ENCODE measurements around the gene NUDT6. TPM values are rescaled to one million over a fixed set of nuclear protein-coding genes. Genes with fewer than 3 reads are reported as not detected.
A peak's percentile ranks its signal among the peaks of the same experiment; 100 is the strongest.

NUDT6 gene
- total RNA-seq, 4 donors from 2014 or later = 1.9 to 7.8 (median 4.4) TPM

DNA sequence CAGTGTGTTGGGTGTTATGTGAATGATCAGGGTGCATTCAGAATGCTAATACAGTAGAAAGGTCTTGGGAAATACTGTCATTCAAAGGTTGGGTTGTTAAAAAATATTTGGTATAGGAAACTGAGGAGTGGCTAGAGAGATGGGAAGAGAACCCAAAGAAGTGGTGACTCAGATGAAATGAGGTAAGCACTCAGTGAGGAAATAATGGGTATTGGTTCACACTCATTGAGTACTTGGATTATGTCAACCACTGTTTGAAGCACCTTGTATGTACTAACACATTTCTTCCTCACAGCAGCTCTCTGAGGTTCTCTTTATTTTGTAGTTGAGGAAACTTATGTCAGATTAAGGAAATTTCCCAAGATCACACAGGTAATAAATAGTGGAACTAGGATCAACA, 40.8 kb upstream of the NUDT6 start:
- peak overlapping the region in 1 of 4 donors; percentile 58 for H3K27ac ChIP-seq
- H3K27me3 ChIP-seq = no peaks in the 10 kb centered on the region
- ATAC-seq = no peak
- TF ChIP-seq POLR2AphosphoS5 (IDR thresholded peaks at IDR 0.05) (no peak), POLR2A (IDR thresholded peaks at IDR 0.05) (no peak), CTCF (IDR thresholded peaks at IDR 0.05) (no peak), EP300 (IDR thresholded peaks at IDR 0.05) (no peak)
- H3K4me1 ChIP-seq = peaks cover 0 to 35% (median 3%) of the 10 kb centered on the region in 3 donors
- H3K9me3 ChIP-seq = no peaks in the 10 kb centered on the region
- H3K4me3 ChIP-seq = no peak overlapping the region
- no peaks in the 10 kb centered on the region for H3K36me3 ChIP-seq

DNA sequence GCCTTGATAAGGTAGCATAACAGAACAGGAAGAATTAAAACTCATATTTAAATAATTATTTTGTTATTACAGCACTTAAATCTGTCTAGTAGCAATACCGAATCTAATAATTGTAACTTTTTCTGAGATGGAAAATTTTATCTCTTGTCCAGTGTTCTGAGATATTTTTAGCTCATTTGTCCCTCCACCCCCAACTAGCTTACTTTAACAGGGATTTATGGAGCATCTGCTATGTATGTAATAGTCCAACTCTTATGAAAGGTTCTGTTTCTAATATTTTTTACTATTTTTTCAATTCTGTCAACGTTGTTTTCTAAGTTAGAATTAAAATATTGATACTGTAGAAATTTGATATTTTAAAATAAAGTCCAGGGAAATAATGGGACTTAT, 38.2 kb upstream of the NUDT6 start:
- Histone ChIP-seq H3K9me3 (no peaks in the 10 kb centered on the region), H3K4me3 (no peak overlapping the region), H3K4me1 (peaks cover 0 to 35% (median 3%) of the 10 kb centered on the region in 3 donors), H3K27ac (peak overlapping the region in 3 of 4 donors; percentile 17 to 58 (median 46)), H3K36me3 (no peaks in the 10 kb centered on the region), H3K27me3 (no peaks in the 10 kb centered on the region)
- ATAC-seq = no peak
- TF ChIP-seq POLR2A (IDR thresholded peaks at IDR 0.05) = no peak
- TF ChIP-seq CTCF (IDR thresholded peaks at IDR 0.05) = no peak
- no peak for TF ChIP-seq EP300 (IDR thresholded peaks at IDR 0.05)
- TF ChIP-seq POLR2AphosphoS5 (IDR thresholded peaks at IDR 0.05) = no peak
- WGBS, 2 donors (ENCODE audit: low coverage in 1 of 2) = 10 to 15% methylated on average over 2 of the region's 2 CpGs

- peaks cover 0 to 35% (median 3%) of the 10 kb centered on the region in 3 donors for H3K4me1 ChIP-seq
- H3K36me3 ChIP-seq = no peaks in the 10 kb centered on the region
- H3K27ac ChIP-seq = peak overlapping the region; percentile 17 to 58 (median 40)
- no peaks in the 10 kb centered on the region for H3K9me3 ChIP-seq
- ATAC-seq = no peak
- TF ChIP-seq EP300 (IDR thresholded peaks at IDR 0.05) = no peak
- peak; percentile 21 for TF ChIP-seq POLR2AphosphoS5 (IDR thresholded peaks at IDR 0.05)
- WGBS, 2 donors (ENCODE audit: low coverage in 1 of 2) = 33 to 41% methylated on average over 3 of the region's 3 CpGs
- no peaks in the 10 kb centered on the region for H3K27me3 ChIP-seq
- no peak overlapping the region for H3K4me3 ChIP-seq
Observed at GRCh38 chr4:122959981-122960610, 37.7 kb upstream of the NUDT6 start.

DNA sequence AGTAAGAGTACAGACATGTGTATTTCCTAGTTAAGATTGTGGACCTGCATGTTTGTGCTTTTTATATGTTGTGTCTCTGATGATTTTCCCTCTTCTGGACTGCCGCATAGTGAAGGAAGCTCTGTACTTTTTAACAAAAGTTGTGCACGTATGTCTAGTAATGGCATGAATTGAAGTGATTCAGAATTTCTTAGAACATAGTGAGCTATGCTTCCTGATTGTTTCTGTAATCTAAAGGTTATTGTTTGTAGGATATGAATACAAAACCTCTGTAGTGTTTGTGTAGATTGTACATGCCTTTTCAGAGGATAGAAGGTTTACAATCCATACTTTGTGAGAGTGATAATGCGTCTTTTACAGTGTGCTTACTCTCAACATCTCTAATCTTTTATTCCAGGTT, 37.0 kb upstream of the NUDT6 start:
- no peaks in the 10 kb centered on the region for H3K27me3 ChIP-seq
- peaks cover 0 to 35% (median 3%) of the 10 kb centered on the region in 3 donors for H3K4me1 ChIP-seq
- WGBS, 2 donors (ENCODE audit: low coverage in 1 of 2) = 41 to 51% methylated on average over 3 of the region's 3 CpGs
- TF ChIP-seq POLR2A (IDR thresholded peaks at IDR 0.05) (no peak), EP300 (IDR thresholded peaks at IDR 0.05) (no peak), CTCF (IDR thresholded peaks at IDR 0.05) (no peak)
- no peaks in the 10 kb centered on the region for H3K9me3 ChIP-seq
- H3K4me3 ChIP-seq = no peak overlapping the region
- ATAC-seq = no peak
- peak overlapping the region; percentile 31 to 58 (median 40) for H3K27ac ChIP-seq
- H3K36me3 ChIP-seq = peaks cover 0 to 6% of the 10 kb centered on the region in 2 donors

DNA sequence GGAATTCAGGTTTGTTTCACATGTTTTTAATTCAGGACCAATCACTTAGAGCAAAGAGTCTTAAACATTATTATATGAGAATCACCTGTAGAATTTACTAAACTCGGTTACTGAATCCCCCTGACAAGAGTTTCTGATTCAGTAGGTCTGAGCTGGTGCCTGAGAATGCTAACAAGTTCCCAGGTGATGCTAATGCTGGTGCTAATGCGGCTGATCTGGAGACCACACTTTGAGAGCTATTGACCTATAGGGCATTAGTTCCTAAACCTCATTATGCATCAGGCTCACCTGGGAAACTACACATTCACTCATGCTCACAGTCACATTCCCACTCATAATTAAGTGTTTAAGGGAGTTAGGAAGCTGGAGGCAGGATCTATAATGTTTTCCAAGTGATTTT, 36.1 kb upstream of the NUDT6 start:
- H3K27ac ChIP-seq = peak overlapping the region in 1 of 4 donors; percentile 58
- no peak overlapping the region for H3K4me3 ChIP-seq
- 67 to 100% methylated on average over 2 of the region's 2 CpGs for WGBS, 2 donors (ENCODE audit: low coverage in 1 of 2)
- ATAC-seq = no peak
- H3K36me3 ChIP-seq = peaks cover 0 to 15% of the 10 kb centered on the region in 2 donors
- TF ChIP-seq POLR2A (IDR thresholded peaks at IDR 0.05) (no peak), CTCF (IDR thresholded peaks at IDR 0.05) (no peak), POLR2AphosphoS5 (IDR thresholded peaks at IDR 0.05) (no peak), EP300 (IDR thresholded peaks at IDR 0.05) (no peak)
- H3K9me3 ChIP-seq = no peaks in the 10 kb centered on the region
- H3K27me3 ChIP-seq = no peaks in the 10 kb centered on the region
- peaks cover 0 to 35% (median 3%) of the 10 kb centered on the region in 3 donors for H3K4me1 ChIP-seq

Data from gastroesophageal sphincter (tissue), 4 donors.